NCI-H187 treated with DMSO at 0.1 percent for 48 hours (cell line): ENCODE results near the gene HOXB13.

Experiments used
- DNase-seq: peaks from one replicate; lab custom pipeline; 2025; lab: John Stamatoyannopoulos, UW

HOXB13 gene

GRCh38 chr17:48704361-48705248 lies 23.9 kb downstream of the HOXB13 start:
- no peak for DNase-seq

- no peak for DNase-seq
These were observed 26.6 kb downstream of the HOXB13 start for GRCh38 chr17:48701864-48702532.

- DNase-seq: no peak
These were observed 35.4 kb downstream of the HOXB13 start for GRCh38 chr17:48693178-48693577.

GRCh38 chr17:48692049-48692448 lies 36.5 kb downstream of the HOXB13 start:
- no peak for DNase-seq

GRCh38 chr17:48690655-48691054 lies 37.9 kb downstream of the HOXB13 start:
- no peak for DNase-seq

GRCh38 chr17:48681609-48682008 lies 46.9 kb downstream of the HOXB13 start:
- DNase-seq: no peak

GRCh38 chr17:48679385-48680096 lies 49.0 kb downstream of the HOXB13 start:
- DNase-seq: no peak

- DNase-seq: no peak
These were observed 50.2 kb downstream of the HOXB13 start for GRCh38 chr17:48678141-48678971.

- no peak for DNase-seq
These were observed 51.5 kb downstream of the HOXB13 start for GRCh38 chr17:48676963-48677558.
